Measurements from ENCODE around the gene INO80E. TPM values are rescaled to one million over a fixed set of nuclear protein-coding genes. Genes with fewer than 3 reads are reported as not detected.

INO80E gene
- total RNA-seq, 1 donor from 2014 or later, result 119 TPM

DNA sequence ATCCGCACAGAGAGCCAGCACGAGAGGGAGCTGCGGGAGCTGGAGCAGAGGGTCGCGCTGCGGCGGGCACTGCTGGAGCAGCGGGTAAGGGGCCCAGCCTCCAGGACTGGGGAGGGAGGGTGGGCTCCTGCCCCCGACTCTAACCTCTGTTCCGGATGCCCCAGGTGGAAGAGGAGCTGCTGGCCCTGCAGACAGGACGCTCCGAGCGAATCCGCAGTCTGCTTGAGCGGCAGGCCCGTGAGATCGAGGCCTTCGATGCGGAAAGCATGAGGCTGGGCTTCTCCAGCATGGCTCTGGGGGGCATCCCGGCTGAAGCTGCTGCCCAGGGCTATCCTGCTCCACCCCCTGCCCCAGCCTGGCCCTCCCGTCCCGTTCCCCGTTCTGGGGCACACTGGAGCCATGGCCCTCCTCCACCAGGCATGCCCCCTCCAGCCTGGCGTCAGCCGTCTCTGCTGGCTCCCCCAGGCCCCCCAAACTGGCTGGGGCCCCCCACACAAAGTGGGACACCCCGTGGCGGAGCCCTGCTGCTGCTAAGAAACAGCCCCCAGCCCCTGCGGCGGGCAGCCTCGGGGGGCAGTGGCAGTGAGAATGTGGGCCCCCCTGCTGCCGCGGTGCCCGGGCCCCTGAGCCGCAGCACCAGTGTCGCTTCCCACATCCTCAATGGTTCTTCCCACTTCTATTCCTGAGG is 5.0 kb upstream of the INO80E start:
- peaks cover 13% of the 10 kb centered on the region for H3K4me1 Mint-ChIP-seq (ENCODE audit: low read depth)
- no peak overlapping the region for H3K27ac Mint-ChIP-seq
- intact Hi-C loops (cut with micrococcal nuclease), result loop anchor here (10.0 kb wide), 1 partner anchor 126 kb away; the partner anchor contains the start of gene CDIPT
- DNase-seq (ENCODE audit: low spot score), result no peak
- no peak overlapping the region for H3K4me3 Mint-ChIP-seq (ENCODE audit: low read depth)
- H3K9me3 Mint-ChIP-seq, result no peaks in the 10 kb centered on the region
- no peaks in the 10 kb centered on the region for H3K27me3 Mint-ChIP-seq (ENCODE audit: low read depth)
- peaks cover 63% of the 10 kb centered on the region for H3K36me3 Mint-ChIP-seq (ENCODE audit: low read depth)

DNA sequence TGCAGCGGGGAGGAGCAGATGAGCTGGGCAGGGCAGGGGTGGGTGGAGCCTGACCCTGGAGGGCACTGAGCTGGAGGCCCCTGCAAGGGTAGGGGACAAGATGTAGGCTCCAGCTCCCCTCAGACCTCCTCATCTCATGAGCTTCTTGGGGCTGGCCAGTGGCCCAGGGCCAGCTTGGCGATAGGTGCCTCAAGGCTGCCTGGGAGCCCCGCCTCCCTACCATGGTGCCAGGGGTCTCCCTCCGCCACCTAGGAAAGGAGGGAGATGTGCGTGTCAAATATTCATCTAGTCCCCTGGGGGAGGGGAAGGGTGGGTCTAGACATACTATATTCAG is 4.5 kb upstream of the INO80E start:
- Mint-ChIP-seq H3K9me3 (no peaks in the 10 kb centered on the region), H3K36me3 (ENCODE audit: low read depth) (peaks cover 64% of the 10 kb centered on the region), H3K4me1 (ENCODE audit: low read depth) (peaks cover 13% of the 10 kb centered on the region), H3K27me3 (ENCODE audit: low read depth) (no peaks in the 10 kb centered on the region), H3K27ac (no peak overlapping the region), H3K4me3 (ENCODE audit: low read depth) (no peak overlapping the region)
- intact Hi-C loops (cut with micrococcal nuclease), result loop anchor here (10.0 kb wide), 1 partner anchor 127 kb away; the partner anchor contains the start of gene CDIPT
- no peak for DNase-seq (ENCODE audit: low spot score)

DNA sequence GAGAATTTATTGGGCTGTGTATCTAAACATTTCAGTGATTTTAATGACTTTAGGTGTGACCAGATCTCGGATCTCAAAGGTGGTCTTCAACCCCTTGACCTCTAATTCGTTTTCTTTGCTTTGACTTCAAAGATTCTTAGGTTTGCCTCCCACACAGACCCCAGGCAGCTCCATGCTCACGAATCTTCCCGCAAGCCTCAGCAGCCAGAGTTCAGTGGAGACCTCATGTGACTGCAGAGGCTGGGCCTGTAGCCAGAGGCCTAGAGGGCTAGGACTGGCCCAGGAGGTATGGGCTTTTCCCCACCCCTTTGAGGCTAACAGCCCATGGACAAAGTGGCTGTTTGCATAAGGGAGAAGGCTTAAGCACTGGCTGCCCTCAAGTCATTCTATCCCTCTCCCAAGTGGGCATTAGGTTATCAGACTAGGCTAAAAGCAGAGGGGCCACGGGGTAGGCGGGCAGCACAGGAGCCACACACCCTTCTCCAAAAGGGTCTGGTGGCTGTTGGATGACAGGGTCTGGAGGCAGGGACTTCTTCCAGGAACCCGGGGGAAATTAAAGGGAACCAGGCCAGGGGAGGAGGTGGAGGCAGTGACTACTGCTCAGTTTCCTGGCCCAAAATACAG is 3.6 kb upstream of the INO80E start:
- no peak for DNase-seq (ENCODE audit: low spot score)
- H3K4me1 Mint-ChIP-seq (ENCODE audit: low read depth), result peaks cover 18% of the 10 kb centered on the region
- intact Hi-C loops (cut with micrococcal nuclease), result loop anchor here (10.0 kb wide), 1 partner anchor 128 kb away; the partner anchor contains the start of gene CDIPT
- H3K27me3 Mint-ChIP-seq (ENCODE audit: low read depth), result no peaks in the 10 kb centered on the region
- no peak overlapping the region for H3K4me3 Mint-ChIP-seq (ENCODE audit: low read depth)
- peaks cover 67% of the 10 kb centered on the region for H3K36me3 Mint-ChIP-seq (ENCODE audit: low read depth)
- no peaks in the 10 kb centered on the region for H3K9me3 Mint-ChIP-seq
- no peak overlapping the region for H3K27ac Mint-ChIP-seq

DNA sequence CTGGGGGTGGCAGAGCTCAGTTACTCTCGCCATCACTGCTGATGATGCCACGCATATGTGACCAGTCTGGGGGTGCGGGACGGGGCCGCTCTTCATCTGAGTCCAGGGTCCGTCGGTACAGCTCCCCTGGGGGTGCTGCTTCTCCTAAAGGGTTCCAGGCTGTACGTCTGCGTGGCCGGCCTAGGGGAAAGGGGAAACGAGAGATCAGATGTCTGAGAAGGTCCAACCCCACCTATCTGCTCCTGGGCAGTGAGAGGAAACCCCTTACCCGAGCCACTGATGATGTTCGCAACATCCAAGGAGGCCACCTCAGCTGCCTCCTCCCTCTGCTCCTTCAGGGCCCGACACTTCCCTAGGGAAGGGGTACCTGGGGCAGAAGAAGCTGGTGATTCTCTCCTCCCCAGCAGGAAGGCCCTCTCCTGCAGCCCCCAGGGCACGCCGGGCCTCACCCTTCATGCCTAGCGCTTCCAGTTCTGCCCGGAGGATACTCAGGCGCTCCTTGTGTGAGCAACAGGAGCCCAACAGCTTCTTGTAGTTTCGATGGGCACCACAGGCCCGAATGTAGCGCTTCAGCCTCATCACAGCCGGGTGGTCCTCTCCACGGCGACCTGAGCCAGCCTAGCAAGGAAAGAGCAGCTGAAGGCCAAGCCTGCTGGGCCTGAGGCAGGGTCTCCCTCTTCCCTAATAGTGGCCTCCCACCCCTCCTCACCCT is 2.7 kb upstream of the INO80E start:
- H3K27ac Mint-ChIP-seq, result no peak overlapping the region
- H3K4me1 Mint-ChIP-seq (ENCODE audit: low read depth), result peaks cover 20% of the 10 kb centered on the region
- H3K4me3 Mint-ChIP-seq (ENCODE audit: low read depth), result peak overlapping the region; percentile 98
- H3K36me3 Mint-ChIP-seq (ENCODE audit: low read depth), result peaks cover 70% of the 10 kb centered on the region
- H3K27me3 Mint-ChIP-seq (ENCODE audit: low read depth), result no peaks in the 10 kb centered on the region
- intact Hi-C loops (cut with micrococcal nuclease), result loop anchor here (10.0 kb wide), 1 partner anchor 129 kb away; the partner anchor contains the start of gene CDIPT
- no peaks in the 10 kb centered on the region for H3K9me3 Mint-ChIP-seq
- no peak for DNase-seq (ENCODE audit: low spot score)

DNA sequence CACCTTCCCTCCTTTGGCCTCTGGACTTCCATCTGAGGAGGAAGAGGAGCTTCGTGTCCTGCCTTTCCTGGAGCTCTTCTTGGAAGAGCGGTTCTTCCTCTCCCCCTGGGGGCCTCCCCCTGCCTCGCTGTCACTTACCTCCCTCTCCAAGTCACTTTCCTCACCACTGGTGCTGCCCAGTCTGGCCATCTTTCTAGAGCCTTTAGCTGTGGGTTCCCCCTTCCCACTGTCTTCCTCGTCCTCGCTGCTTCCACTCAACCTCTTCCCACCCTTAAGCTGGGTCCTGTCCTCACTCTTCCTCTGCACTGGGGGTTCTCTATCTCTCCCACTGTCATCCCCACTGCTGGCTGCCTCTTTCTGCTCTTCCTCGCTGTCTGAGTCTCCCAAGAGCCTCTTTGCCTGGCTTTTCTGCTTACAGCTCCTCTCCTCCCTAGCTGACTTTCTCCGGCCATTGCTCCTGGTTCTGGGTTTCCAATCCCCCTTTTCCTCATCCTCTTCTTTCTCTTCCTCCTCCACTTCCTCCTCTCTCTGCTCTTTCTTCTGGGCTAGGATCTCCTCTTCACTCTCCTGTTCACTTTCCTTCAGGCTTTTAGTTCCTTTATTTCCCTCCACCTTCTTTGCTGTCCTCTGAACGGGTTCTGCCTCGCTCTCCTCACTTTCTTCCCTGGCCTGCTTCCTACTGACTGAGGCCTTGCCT is 2.0 kb upstream of the INO80E start:
- peak overlapping the region; percentile 98 for H3K4me3 Mint-ChIP-seq (ENCODE audit: low read depth)
- H3K27me3 Mint-ChIP-seq (ENCODE audit: low read depth), result no peaks in the 10 kb centered on the region
- DNase-seq (ENCODE audit: low spot score), result no peak
- intact Hi-C loops (cut with micrococcal nuclease), result loop anchor here (10.0 kb wide), 1 partner anchor 129 kb away; the partner anchor contains the start of gene CDIPT
- H3K27ac Mint-ChIP-seq, result peak overlapping the region; percentile 25
- H3K4me1 Mint-ChIP-seq (ENCODE audit: low read depth), result peaks cover 22% of the 10 kb centered on the region
- no peaks in the 10 kb centered on the region for H3K9me3 Mint-ChIP-seq
- peaks cover 70% of the 10 kb centered on the region for H3K36me3 Mint-ChIP-seq (ENCODE audit: low read depth)

DNA sequence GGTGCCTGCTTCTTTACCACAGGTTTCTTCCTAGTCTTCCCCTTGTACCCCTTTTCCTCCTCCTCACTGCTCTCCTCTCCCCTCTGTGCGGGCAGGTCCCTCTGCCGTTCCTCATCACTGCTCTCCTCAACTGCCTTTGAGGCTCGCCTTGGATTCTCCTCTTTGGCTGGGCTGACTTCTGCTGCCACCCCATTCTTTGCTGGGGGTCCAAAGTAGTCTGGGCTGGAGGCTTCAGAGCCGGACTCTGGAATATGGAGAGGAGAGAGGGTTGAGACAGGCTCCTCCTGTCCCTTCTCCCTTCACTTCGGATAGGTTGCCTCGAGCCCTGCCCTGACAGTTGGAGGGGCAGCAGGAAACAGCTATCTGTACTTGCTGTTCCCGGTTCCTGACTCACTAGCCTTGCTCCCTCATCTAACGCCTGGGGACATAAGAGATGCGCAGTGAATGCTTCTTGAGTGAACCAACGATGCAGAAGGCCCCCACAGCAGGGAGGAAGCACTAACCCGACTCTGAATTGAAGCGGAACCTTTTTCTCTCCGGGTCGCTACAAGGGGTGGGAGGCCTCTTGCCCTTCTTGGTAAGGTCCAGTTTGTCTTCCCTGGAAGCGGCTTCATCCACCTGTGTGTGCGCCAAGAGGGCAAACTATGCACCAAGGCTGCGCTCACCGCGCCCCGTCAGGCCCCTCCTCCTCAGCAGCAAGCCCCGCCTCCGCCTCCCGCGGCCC is 1.3 kb upstream of the INO80E start:
- Mint-ChIP-seq H3K27ac (peak overlapping the region; percentile 96), H3K9me3 (no peaks in the 10 kb centered on the region), H3K4me3 (ENCODE audit: low read depth) (peak overlapping the region; percentile 98), H3K4me1 (ENCODE audit: low read depth) (peaks cover 22% of the 10 kb centered on the region), H3K36me3 (ENCODE audit: low read depth) (peaks cover 71% of the 10 kb centered on the region), H3K27me3 (ENCODE audit: low read depth) (no peaks in the 10 kb centered on the region)
- DNase-seq (ENCODE audit: low spot score), result no peak
- intact Hi-C loops (cut with micrococcal nuclease), result loop anchor here (10.0 kb wide), 1 partner anchor 130 kb away; the partner anchor contains the start of gene CDIPT

DNA sequence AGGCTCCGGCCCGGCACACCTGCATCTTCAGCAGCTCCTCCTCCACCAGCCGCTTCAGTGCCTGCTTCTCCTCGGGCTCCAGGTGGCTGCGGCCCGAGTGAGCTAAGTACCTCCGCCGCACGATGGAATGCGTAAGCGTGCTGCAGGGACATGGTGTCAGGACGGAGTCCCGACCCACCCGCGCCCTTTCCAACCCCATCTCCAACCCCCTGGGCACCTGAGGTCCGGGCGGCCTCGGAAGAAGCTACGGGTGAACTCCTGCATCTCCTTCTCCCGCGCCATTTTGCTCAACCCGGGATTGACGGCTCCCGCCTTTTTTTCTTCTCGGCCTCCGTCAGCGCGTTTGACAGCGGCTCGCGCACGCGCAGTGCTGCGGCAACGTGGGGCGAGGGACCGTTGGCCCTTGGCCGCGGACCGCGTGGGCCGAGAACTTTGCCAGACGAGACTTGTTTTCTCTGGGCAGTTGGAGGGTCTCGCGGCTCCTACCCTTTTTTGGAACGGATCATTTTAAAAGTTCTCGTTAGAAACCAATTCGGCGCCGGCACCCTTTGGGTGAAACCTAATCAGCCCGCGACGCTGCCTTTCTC is 624 bp upstream of the INO80E start, which contains the start of gene HIRIP3:
Gene HIRIP3, minus strand, starts transcription at position 294 of the 587 bp plus-strand sequence. Its CDS starts 12 bp downstream, at position 282.
- intact Hi-C loops (cut with micrococcal nuclease), result loop anchor here (10.0 kb wide), 1 partner anchor 131 kb away; the partner anchor contains the start of gene CDIPT
- Mint-ChIP-seq H3K4me3 (ENCODE audit: low read depth) (peak within 1 kb of the TSS; percentile 98), H3K4me1 (ENCODE audit: low read depth) (peaks cover 22% of the 10 kb centered on the region), H3K9me3 (no peaks in the 10 kb centered on the region), H3K36me3 (ENCODE audit: low read depth) (peaks cover 69% of the 10 kb centered on the region), H3K27ac (peak within 1 kb of the TSS; percentile 96), H3K27me3 (ENCODE audit: low read depth) (no peaks in the 10 kb centered on the region)
- DNase-seq (ENCODE audit: low spot score), result peak; percentile 86

DNA sequence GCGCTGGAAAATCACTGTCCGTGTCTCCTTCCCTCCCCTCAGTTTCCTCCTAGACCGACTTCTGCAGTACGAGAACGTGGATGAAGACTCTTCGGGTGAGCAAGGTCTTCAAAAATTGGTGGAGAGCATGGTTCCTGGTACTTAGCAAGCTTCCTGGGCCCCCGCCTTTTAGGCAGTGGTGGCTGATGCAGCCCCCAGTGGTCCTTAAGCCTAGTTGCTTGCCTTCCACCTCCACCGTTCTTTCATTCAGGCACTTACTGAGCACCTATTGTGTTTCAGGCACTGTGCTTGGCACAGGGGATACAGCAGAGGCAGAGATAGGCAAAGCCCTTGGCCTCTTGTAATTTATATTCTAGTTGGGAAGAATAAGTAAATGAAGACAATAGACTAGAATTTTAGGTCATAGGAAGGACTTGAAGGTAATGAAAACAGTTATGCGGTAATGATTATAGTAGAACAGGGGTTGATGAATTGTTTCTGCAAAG is 767 bp downstream of the INO80E start:
- intact Hi-C loops (cut with micrococcal nuclease), result loop anchor here (10.0 kb wide), 1 partner anchor 132 kb away; the partner anchor contains the start of gene CDIPT
- H3K36me3 Mint-ChIP-seq (ENCODE audit: low read depth), result peaks cover 67% of the 10 kb centered on the region
- peaks cover 22% of the 10 kb centered on the region for H3K4me1 Mint-ChIP-seq (ENCODE audit: low read depth)

DNA sequence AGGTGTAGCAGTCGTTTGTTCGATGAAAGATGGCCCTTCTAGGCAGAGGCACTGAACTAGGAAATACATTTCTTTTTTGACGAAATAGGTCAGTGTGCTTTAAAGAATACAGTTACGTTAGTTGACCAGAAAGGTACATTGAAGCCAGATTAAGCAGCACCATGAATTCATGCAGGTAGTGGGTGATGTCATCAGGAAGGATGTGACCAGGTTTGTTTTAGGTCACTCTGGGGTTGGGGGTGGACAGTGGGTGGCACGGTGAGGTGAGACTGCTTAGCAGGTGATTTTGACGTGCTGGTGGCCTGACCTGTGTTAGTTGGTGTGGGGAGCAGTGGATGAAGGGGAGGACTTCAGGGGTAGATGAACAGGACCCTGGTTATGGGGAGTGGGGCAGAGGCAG is 3.6 kb downstream of the INO80E start:
- Mint-ChIP-seq H3K27ac (peak overlapping the region; percentile 11), H3K27me3 (ENCODE audit: low read depth) (no peaks in the 10 kb centered on the region), H3K4me1 (ENCODE audit: low read depth) (peaks cover 14% of the 10 kb centered on the region), H3K4me3 (ENCODE audit: low read depth) (no peak overlapping the region), H3K36me3 (ENCODE audit: low read depth) (peaks cover 61% of the 10 kb centered on the region), H3K9me3 (no peaks in the 10 kb centered on the region)
- DNase-seq (ENCODE audit: low spot score), result no peak
- intact Hi-C loops (cut with micrococcal nuclease), result loop anchor here (10.0 kb wide), 1 partner anchor 135 kb away; the partner anchor contains the start of gene CDIPT

More for the DNA sequence above, 767 bp downstream of the INO80E start:
- H3K27me3 Mint-ChIP-seq (ENCODE audit: low read depth), result no peaks in the 10 kb centered on the region
- no peaks in the 10 kb centered on the region for H3K9me3 Mint-ChIP-seq
- DNase-seq (ENCODE audit: low spot score), result no peak
- peak overlapping the region; percentile 98 for H3K4me3 Mint-ChIP-seq (ENCODE audit: low read depth)
- peak overlapping the region; percentile 96 for H3K27ac Mint-ChIP-seq

DNA sequence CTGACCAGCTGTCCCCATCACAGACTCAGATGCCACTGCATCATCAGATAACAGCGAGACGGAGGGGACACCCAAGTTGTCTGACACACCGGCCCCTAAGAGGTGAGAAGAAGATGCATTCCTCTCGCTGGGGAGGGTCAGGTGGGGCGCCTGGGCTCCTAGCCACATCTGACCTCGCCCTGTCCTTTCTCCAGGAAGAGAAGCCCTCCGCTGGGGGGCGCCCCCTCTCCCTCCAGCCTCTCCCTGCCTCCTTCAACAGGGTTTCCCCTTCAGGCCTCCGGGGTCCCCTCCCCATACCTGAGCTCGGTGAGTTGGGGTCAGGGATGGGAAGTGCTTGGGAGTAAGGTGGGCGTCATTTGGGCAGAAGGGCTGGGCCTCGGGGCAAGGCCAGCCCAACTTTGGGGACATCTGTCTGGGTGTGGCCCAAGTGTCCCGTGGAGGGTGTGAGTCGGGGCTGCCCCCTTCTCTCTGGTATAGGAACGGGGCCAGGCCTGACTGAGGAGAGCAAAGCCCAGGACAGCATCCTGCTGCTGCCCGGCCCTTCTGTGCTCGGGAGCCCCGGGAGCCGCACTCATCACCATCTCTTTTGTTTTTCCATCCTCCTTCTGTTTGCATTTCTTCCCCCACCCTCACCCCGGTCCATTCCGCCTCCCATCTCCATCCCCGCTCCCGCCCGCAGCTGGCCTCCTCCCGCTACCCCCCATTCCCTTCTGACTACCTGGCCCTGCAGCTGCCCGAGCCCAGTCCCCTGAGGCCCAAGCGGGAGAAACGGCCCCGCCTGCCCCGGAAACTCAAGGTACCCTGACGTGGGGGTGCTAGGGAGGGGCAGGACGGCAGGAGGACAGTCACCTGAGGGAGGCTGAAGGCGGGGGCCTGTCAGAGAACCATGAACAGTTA is 4.9 kb downstream of the INO80E start:
- no peak overlapping the region for H3K4me3 Mint-ChIP-seq (ENCODE audit: low read depth)
- H3K4me1 Mint-ChIP-seq (ENCODE audit: low read depth), result peaks cover 10% of the 10 kb centered on the region
- no peaks in the 10 kb centered on the region for H3K9me3 Mint-ChIP-seq
- H3K27me3 Mint-ChIP-seq (ENCODE audit: low read depth), result no peaks in the 10 kb centered on the region
- H3K27ac Mint-ChIP-seq, result no peak overlapping the region
- H3K36me3 Mint-ChIP-seq (ENCODE audit: low read depth), result peaks cover 53% of the 10 kb centered on the region
- DNase-seq (ENCODE audit: low spot score), result no peak
- intact Hi-C loops (cut with micrococcal nuclease), result no loop called here
